GM15510 (cell line): ENCODE data around the gene LIMS3.
"Not testable (repeated sequence)": the region's sequence is repeated elsewhere in the genome, so short reads cannot be mapped to it uniquely, and the experiment has no call there.

Experiments used
- POLR2A ChIP-seq: IDR thresholded peaks from 3 replicates; pipeline ENCODE4 v1.6.1; 2011; ENCODE audit warnings: borderline replicate concordance; ENCODE audit not compliant: insufficient read length; ENCODE audit errors: extremely low read depth

LIMS3 gene, protein sequence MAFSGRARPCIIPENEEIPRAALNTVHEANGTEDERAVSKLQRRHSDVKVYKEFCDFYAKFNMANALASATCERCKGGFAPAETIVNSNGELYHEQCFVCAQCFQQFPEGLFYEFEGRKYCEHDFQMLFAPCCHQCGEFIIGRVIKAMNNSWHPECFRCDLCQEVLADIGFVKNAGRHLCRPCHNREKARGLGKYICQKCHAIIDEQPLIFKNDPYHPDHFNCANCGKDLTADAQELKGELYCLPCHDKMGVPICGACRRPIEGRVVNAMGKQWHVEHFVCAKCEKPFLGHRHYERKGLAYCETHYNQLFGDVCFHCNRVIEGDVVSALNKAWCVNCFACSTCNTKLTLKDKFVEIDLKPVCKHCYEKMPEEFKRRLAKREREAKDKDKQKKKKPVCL

DNA sequence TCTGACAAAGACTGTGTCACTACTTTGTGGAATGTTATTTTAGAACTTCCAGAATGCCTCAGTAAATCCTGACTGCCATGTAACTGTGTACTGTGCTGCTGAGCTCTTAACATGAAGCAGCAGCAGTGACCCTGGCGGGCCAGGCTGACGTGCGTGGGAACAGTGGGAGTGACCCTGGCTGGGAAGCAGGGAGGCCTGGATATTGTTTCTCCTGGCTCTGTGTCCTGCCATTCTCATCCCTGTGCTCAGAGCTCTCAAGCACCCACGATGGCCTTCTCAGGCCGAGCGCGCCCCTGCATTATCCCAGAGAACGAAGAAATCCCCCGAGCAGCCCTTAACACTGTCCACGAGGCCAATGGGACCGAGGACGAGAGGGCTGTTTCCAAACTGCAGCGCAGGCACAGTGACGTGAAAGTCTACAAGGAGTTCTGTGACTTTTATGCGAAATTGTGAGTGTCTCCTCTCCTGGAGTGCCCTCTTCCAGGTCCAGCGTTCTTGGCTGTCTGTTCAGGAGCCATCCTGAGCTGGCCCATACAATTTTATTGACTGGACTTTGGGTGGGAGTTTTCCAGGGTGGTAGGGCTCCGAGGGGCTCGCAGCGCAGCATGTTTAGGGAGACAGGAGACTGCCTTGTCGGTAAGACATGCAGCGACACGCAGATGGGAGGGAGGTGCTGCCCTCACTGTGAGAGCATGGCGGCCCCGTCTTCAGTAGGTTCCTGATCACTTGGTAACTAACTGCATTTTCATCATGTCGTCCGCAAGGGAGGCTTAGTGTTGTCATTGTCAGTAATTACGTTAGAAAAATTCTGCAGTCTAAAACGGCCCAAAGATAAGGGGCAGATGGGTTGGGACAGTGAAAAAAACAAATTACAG lies at the start of gene LIMS3:
Gene LIMS3, plus strand, starts transcription at position 227 of the 875 bp plus-strand sequence. Its CDS starts 41 bp downstream, at position 268.
- TF ChIP-seq POLR2A: not testable (repeated sequence)
